Liver (tissue), 3 donors: ENCODE measurements around the gene PSME3IP1.

Experiments used
- CTCF ChIP-seq: fragments of 150-350 bp; IDR thresholded peaks from 2 replicates; pipeline ENCODE4 v1.5.1; 2017; ENCODE audit warnings: improper control_type of control experiment, low read depth, low read length; ENCODE audit not compliant: missing input control
- EGR1 ChIP-seq, 2 donors: IDR thresholded peaks; 2 replicates each; pipeline ENCODE4 v1.6.1; 2016 to 2018; ENCODE audit warnings: antibody characterized with exemption in 2 of 2, low read depth in 2 of 2
- MAX ChIP-seq: IDR thresholded peaks from 2 replicates; pipeline ENCODE4 v1.6.1; 2016; ENCODE audit warnings: antibody characterized with exemption
- SP1 ChIP-seq: IDR thresholded peaks from 2 replicates; pipeline ENCODE4 v1.6.1; 2018; ENCODE audit warnings: antibody characterized with exemption, mild to moderate bottlenecking
- TAF1 ChIP-seq: conservative IDR thresholded peaks from 2 replicates; pipeline ENCODE4 v1.6.1; 2016; ENCODE audit warnings: antibody characterized with exemption, mild to moderate bottlenecking
- donor health status: healthy.
- donor health status: healthy.

- TF ChIP-seq CTCF: no peak
- no peak for TF ChIP-seq TAF1
- no peak for TF ChIP-seq SP1
- TF ChIP-seq EGR1 (IDR thresholded peaks at IDR 0.05; ENCODE audit: low read depth in 2 of 2): no peak
- TF ChIP-seq MAX: no peak
Observed at GRCh38 chr16:57108432-57108831, 77.4 kb downstream of the PSME3IP1 start.
